K562 (cell line): ENCODE results near the gene GALNT7.

Experiments used
- ATF1 ChIP-seq, 2 experiments: fragments of 450-650 bp in 1 of 2; IDR thresholded peaks; 2 replicates each; pipeline ENCODE4 v1.6.1; 2016; ENCODE audit warnings: missing compliant biosample characterization in 1 of 2, missing genetic modification characterization in 1 of 2
- C11orf30 ChIP-seq: fragments of 450-650 bp; IDR thresholded peaks from 2 replicates; pipeline ENCODE4 v1.6.1; 2016; ENCODE audit warnings: low read depth, mild to moderate bottlenecking
- MTA3 ChIP-seq: fragments of 450-650 bp; formaldehyde crosslinking; IDR thresholded peaks from 2 replicates; pipeline ENCODE4 v1.6.1; 2017; ENCODE audit warnings: mild to moderate bottlenecking, borderline replicate concordance
- POLR2AphosphoS5 ChIP-seq: IDR thresholded peaks from 2 replicates; pipeline ENCODE4 v1.6.1; 2011; ENCODE audit warnings: mild to moderate bottlenecking, low read depth, low read length, moderate library complexity; ENCODE audit not compliant: control insufficient read depth, insufficient read depth
- TF ChIP-seq, protein P1 (sequence below): fragments of 450-650 bp; formaldehyde crosslinking; conservative IDR thresholded peaks from 2 replicates; pipeline ENCODE4 v1.4.0; 2022; ENCODE audit warnings: mild to moderate bottlenecking, missing genetic modification characterization
- TF ChIP-seq, protein P2 (sequence below): fragments of 200-800 bp; sonication (Bioruptor generic); IDR thresholded peaks from 2 replicates; pipeline ENCODE4 v1.6.1; 2016; ENCODE audit warnings: missing genetic modification characterization, missing compliant biosample characterization
- TF ChIP-seq, protein P3 (sequence below): sonication (generic); formaldehyde crosslinking; IDR thresholded peaks from 2 replicates; pipeline ENCODE4 v1.8.0; 2022; ENCODE audit warnings: mild to moderate bottlenecking, missing genetic modification reagents, borderline replicate concordance
- TF ChIP-seq, protein P4 (sequence below): sonication (generic); formaldehyde crosslinking; IDR thresholded peaks from 2 replicates; pipeline ENCODE4 v1.9.0; 2022; ENCODE audit warnings: mild to moderate bottlenecking, missing genetic modification reagents

GRCh38 chr4:173347467-173347866 is 178.9 kb downstream of the GALNT7 start:
- TF ChIP-seq C11orf30 = no peak
- TF ChIP-seq, protein P1, sequence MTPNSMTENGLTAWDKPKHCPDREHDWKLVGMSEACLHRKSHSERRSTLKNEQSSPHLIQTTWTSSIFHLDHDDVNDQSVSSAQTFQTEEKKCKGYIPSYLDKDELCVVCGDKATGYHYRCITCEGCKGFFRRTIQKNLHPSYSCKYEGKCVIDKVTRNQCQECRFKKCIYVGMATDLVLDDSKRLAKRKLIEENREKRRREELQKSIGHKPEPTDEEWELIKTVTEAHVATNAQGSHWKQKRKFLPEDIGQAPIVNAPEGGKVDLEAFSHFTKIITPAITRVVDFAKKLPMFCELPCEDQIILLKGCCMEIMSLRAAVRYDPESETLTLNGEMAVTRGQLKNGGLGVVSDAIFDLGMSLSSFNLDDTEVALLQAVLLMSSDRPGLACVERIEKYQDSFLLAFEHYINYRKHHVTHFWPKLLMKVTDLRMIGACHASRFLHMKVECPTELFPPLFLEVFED (CRISPR knock-in tag) = no peak
- TF ChIP-seq ATF1 (CRISPR knock-in tag; IDR thresholded peaks at IDR 0.05) = no peak
- TF ChIP-seq ATF1 (tag; IDR thresholded peaks at IDR 0.05) = no peak
- TF ChIP-seq, protein P2, sequence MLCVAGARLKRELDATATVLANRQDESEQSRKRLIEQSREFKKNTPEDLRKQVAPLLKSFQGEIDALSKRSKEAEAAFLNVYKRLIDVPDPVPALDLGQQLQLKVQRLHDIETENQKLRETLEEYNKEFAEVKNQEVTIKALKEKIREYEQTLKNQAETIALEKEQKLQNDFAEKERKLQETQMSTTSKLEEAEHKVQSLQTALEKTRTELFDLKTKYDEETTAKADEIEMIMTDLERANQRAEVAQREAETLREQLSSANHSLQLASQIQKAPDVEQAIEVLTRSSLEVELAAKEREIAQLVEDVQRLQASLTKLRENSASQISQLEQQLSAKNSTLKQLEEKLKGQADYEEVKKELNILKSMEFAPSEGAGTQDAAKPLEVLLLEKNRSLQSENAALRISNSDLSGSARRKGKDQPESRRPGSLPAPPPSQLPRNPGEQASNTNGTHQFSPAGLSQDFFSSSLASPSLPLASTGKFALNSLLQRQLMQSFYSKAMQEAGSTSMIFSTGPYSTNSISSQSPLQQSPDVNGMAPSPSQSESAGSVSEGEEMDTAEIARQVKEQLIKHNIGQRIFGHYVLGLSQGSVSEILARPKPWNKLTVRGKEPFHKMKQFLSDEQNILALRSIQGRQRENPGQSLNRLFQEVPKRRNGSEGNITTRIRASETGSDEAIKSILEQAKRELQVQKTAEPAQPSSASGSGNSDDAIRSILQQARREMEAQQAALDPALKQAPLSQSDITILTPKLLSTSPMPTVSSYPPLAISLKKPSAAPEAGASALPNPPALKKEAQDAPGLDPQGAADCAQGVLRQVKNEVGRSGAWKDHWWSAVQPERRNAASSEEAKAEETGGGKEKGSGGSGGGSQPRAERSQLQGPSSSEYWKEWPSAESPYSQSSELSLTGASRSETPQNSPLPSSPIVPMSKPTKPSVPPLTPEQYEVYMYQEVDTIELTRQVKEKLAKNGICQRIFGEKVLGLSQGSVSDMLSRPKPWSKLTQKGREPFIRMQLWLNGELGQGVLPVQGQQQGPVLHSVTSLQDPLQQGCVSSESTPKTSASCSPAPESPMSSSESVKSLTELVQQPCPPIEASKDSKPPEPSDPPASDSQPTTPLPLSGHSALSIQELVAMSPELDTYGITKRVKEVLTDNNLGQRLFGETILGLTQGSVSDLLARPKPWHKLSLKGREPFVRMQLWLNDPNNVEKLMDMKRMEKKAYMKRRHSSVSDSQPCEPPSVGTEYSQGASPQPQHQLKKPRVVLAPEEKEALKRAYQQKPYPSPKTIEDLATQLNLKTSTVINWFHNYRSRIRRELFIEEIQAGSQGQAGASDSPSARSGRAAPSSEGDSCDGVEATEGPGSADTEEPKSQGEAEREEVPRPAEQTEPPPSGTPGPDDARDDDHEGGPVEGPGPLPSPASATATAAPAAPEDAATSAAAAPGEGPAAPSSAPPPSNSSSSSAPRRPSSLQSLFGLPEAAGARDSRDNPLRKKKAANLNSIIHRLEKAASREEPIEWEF (CRISPR knock-in tag) = no peak
- no peak for TF ChIP-seq POLR2AphosphoS5
- TF ChIP-seq, protein P3, sequence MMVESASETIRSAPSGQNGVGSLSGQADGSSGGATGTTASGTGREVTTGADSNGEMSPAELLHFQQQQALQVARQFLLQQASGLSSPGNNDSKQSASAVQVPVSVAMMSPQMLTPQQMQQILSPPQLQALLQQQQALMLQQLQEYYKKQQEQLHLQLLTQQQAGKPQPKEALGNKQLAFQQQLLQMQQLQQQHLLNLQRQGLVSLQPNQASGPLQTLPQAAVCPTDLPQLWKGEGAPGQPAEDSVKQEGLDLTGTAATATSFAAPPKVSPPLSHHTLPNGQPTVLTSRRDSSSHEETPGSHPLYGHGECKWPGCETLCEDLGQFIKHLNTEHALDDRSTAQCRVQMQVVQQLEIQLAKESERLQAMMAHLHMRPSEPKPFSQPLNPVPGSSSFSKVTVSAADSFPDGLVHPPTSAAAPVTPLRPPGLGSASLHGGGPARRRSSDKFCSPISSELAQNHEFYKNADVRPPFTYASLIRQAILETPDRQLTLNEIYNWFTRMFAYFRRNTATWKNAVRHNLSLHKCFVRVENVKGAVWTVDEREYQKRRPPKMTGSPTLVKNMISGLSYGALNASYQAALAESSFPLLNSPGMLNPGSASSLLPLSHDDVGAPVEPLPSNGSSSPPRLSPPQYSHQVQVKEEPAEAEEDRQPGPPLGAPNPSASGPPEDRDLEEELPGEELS (CRISPR knock-in tag) = no peak
- no peak for TF ChIP-seq MTA3
- TF ChIP-seq, protein P4, sequence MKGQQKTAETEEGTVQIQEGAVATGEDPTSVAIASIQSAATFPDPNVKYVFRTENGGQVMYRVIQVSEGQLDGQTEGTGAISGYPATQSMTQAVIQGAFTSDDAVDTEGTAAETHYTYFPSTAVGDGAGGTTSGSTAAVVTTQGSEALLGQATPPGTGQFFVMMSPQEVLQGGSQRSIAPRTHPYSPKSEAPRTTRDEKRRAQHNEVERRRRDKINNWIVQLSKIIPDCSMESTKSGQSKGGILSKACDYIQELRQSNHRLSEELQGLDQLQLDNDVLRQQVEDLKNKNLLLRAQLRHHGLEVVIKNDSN = no peak
